NCI-H1092 treated with DMSO at 0.1 percent for 48 hours (cell line): ENCODE measurements around the gene COL23A1.
"Not testable (repeated sequence)": the region's sequence is repeated elsewhere in the genome, so short reads cannot be mapped to it uniquely, and the experiment has no call there.

Experiments used
- DNase-seq: peaks from one replicate; lab custom pipeline; 2025; lab: John Stamatoyannopoulos, UW

Gene COL23A1

DNA sequence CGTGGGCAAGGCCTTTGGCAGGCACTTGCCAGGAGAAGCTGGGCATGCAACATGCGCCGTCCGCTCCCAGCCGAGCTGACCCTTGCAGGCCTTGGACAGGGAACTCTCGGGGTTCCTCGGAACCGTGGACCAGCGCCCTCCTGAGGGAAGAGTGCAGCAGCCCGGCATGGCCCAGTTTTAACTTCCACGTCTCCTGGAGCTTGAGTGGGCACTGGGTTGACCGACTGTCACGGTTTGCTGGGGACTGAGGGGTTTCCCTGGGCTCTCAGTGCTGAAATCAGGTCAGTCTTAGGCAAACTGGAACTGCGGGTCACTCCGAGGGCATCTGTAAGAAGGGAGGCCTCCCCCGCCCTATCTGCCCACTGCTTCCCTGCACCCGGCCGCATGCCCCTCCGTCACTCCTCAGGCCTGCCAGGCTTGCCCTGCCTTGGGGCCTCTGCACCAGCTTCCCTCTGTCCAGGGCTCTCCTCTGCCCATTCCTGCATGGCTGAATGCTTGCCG lies 270.6 kb downstream of the COL23A1 start:
- no peak for DNase-seq

DNA sequence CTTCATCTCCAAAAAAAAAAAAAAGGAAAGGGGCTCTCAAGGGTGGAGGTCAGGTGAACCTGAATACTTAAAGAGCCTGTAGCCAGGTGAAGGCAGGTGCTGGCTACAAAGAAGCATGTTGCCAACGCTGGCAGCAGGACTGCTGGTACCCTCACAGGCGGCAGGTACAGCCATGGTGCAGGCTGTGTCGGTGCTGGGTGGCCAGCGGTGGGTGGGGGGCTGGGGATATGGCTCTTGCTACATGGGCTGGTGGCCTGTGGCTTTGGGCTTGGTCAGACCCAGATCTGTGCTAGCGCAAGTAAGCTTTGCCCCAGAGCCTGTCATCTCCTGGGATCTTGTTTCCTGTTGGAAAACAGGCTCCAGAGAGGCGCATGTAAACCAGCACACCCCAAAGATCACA lies 271.3 kb downstream of the COL23A1 start:
- no peak for DNase-seq

GRCh38 chr5:178318382-178318781 lies 271.8 kb downstream of the COL23A1 start:
- no peak for DNase-seq

GRCh38 chr5:178317727-178318126 lies 272.5 kb downstream of the COL23A1 start:
- not testable (repeated sequence) for DNase-seq

- DNase-seq = no peak
Measured at GRCh38 chr5:178314961-178315820, 275.0 kb downstream of the COL23A1 start.

GRCh38 chr5:178314061-178314660 lies 276.0 kb downstream of the COL23A1 start:
- no peak for DNase-seq

- no peak for DNase-seq
Measured at GRCh38 chr5:178313316-178313715, 276.9 kb downstream of the COL23A1 start.

GRCh38 chr5:178312880-178313282 lies 277.3 kb downstream of the COL23A1 start:
- no peak for DNase-seq

GRCh38 chr5:178310130-178310865 lies 279.9 kb downstream of the COL23A1 start:
- no peak for DNase-seq

DNA sequence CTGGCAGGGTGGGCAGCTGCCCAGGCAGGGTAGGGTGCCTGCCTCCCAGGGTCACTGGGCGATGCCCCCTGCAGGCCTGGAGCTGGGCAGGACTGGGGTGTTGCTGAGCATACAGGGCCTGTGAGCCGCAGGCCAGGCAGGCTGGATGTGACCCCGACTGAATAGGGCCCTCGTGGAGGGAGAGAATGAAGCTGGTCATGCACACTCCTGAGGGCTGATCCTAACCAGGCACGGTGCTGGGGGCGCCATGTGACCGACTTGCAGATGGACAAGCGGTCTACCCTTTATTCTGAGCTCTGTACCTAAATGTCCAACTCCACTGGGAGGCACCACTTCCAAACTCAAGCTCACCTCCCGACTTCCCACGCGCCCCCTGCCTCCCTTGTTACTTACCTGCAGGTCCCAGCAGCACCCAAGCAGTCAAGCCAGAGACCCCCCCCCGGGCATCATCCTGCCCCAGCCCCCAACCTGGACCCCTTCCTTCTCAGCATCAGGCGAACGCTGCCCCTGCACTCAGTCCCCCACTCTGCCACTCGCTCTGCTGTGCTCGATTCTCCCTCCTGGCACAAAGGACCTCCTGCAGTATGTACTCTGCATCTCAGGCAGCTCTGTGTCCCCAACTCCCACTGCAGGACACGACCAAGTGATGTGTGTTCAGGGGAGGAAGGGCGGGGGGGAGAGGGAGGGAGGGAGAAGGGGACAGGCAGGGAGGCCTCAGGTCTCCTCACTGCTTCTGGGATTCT lies 280.8 kb downstream of the COL23A1 start:
- no peak for DNase-seq

GRCh38 chr5:178308541-178309092 lies 281.6 kb downstream of the COL23A1 start:
- no peak for DNase-seq

DNA sequence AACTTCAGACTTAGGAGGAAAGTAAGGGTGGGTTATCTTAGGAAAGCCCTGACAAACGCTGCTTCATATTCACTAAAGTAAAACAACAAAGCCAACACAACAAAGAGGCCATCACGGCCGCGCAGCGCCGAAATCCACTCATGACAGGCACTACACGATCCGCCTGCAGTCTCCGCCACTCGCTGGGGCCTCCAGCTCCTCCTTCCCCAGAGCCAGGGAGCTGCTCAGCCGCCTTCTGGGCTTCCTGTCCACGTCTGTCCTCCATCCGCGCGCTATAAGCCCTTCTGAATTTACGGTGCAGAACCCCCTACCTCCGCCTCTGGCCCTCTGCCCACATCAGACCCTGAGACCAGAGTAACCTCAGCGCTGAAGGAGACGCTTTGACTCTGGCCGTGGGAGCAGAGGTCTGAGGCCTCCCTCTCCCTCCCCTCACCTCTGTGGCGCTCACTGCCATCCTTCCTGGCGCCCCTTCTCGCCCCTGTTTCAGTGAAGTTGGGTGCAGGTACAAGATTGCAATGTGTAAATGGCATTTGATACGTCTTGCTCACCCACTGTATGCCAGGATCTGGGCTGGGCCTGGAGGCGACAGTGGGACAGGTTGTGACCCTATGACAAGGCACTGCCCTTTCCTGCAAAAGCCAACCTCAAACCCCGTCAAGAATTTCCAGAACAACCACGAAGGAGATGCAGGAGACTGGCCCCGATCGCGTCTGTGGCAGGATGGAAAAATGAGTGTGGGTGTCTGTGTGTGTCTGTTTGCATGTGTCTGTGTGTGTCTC lies 282.7 kb downstream of the COL23A1 start:
- no peak for DNase-seq

DNA sequence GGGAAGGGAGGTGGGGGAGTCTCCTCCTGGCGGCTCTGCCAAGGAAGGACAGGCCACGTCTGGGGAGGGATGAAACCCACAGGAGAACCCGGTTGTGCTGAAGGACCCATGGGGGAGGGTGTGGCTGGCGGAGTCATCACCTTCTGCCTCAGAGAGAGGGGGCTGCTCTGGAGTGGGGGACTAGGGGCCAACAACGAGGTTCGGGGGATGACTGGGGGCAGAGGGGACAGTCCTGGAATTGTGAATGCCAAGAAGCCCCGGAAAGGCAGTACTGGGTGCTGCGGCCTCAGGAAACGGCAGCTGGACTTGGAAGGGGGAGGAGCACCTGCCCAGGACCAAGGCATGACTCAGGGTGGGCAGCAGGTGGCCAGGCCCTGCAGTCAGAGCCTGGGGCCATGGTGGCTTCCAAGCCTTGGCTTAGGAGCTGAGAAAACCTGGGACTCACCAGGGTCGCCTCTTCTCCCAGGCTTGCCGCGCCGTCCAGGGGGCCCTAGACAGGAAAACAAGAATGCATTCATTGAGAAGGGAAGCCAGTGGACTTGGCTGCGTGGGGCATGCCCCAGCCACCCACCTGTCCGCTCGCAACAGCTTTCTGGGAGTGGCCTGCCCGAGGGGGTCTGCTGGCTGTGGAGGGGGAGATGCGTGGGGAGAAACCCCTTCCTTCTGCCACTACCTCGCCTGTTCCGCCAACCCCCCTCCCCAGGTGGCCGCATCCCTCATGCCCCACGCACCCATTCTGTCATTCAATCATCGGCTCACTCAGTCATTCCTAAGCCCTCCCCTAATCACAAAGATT lies 283.6 kb downstream of the COL23A1 start:
- DNase-seq = no peak

DNA sequence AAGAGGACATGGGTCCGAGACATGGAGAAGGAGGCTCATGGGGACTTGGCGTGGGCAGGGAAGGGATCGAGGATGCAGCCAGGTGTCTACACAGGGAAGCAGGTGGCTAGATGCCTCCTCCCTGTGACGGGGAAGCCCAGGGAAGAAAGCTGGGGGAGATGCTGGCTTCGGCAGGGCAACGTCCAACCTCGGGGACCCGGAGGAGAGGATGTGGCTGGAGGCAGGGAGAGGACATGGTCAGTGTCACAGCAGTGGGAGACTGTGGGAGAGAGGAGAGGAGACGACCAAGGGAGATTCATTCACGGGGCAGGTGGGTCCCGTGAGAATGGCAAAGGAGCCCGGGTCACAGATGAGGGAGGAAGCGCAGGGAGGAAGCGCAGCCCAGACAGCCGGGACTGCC lies 284.4 kb downstream of the COL23A1 start:
- DNase-seq = no peak

GRCh38 chr5:178304761-178305645 lies 285.2 kb downstream of the COL23A1 start:
- no peak for DNase-seq

DNA sequence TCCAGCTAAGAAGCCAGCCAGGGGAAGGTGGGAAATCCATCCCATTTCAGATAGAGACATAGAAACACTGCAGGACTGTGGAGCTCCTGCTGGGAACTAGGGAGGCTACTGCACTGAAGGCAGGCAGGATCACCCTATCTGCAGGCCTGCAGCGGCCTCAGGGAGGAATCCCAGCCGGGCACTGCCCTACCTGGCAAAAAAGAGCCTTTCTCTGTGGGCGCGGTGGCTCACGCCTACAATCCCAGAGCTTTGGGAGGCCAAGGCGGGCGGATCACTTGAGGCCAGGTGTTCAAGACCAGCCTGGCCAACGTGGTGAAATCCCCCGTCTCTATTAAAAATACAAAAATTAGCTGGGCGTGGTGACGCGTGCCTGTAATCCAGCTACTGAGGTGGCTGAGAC lies 286.2 kb downstream of the COL23A1 start:
- DNase-seq = no peak

DNA sequence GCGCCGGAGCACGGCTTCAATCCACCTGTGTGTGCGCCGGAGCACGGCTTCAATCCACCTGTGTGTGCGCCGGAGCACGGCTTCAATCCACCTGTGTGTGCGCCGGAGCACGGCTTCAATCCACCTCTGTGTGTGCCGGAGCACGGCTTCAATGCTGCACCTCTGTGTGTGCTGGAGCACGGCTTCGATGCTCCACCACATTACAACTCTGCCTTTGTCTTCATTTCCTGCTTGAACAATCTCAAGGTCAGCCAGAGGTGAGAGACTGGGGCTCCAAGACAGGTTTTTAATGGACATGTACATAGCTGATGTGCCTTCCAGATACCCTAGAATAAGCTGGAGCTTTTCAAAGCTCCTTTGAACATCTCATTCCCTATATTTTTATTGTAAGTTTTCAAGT lies 287.9 kb downstream of the COL23A1 start:
- not testable (repeated sequence) for DNase-seq

DNA sequence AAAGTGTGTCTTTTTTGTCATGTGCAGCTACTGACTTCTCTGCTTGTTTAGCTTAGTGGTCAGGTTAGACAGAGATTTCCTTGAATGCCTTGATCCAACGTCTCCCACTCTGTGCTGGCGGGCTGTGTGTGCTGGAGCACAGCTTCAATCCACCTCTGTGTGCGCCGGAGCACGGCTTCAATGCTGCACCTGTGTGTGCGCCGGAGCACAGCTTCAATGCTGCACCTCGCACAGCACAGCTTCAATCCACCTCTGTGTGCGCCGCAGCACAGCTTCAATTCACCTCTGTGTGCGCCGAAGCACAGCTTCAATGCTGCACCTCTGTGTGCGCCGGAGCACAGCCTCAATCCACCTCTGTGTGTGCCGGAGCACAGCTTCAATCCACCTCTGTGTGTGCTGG lies 288.6 kb downstream of the COL23A1 start:
- DNase-seq = no peak

- no peak for DNase-seq
Measured at GRCh38 chr5:178298283-178298807, 291.8 kb downstream of the COL23A1 start.
